ENCODE results near the gene NUDT13. TPM values are rescaled to one million over a fixed set of nuclear protein-coding genes. Genes with fewer than 3 reads are reported as not detected.

NUDT13 gene
- total and polyA plus RNA-seq, 2 of the 8 experiments (the other 6 are each of a cell fraction or from before 2014, with no cell fraction given), result 1.5 to 1.9 TPM

GRCh38 chr10:73084209-73084608 is 26.0 kb upstream of the NUDT13 start:
- WGBS, 2 experiments (ENCODE audit: extremely low coverage in 1 of 2, insufficient coverage in 1 of 2, insufficient read length in 1 of 2, insufficient replicate concordance in 2 of 2, low coverage in 1 of 2, low lambda C conversion rate in 2 of 2, missing lambda C conversion rate in 1 of 2), result 89% methylated on average over 5 of the region's 5 CpGs; no CpG with 5 or more reads in 1 of the 2 experiments
- peaks cover 3% of the 10 kb centered on the region; the same call in 1 of the 2 replicates for H3K79me1 ChIP-seq (ENCODE audit: low read depth, low read length)
- H3K27me3 ChIP-seq (replicated peaks in 1 of 4; ENCODE audit: control insufficient read depth in 3 of 4, extremely low read depth in 1 of 4, insufficient read depth in 3 of 4, low read length in 3 of 4), result no peaks in the 10 kb centered on the region
- no peak overlapping the region for H4K91ac ChIP-seq (replicated peaks; ENCODE audit: insufficient read length, low read length)
- ChIA-PET CTCF (ENCODE audit: partially characterized antibody) (interaction anchor here (0.8 kb wide), 1 partner anchor 25 kb away, joined by 3 read pairs; no protein-coding TSS in a partner anchor), POLR2A (ENCODE audit: partially characterized antibody) (no interaction called here)
- H2BK120ac ChIP-seq (replicated peaks; ENCODE audit: low read depth, low read length), result no peak overlapping the region
- no peak for DNase-seq (ENCODE audit: low read depth in 1 of 2, low spot score in 2 of 2)
- TF ChIP-seq KDM5A (IDR thresholded peaks at IDR 0.05; ENCODE audit: low read length), result no peak
- H3K27ac ChIP-seq (ENCODE audit: low read depth, low read length), result no peak overlapping the region
- no peak overlapping the region for H3K4me2 ChIP-seq (ENCODE audit: insufficient read depth in 1 of 2, low read depth in 2 of 2, low read length in 2 of 2)
- no peaks in the 10 kb centered on the region for H3K9me3 ChIP-seq (ENCODE audit: insufficient read depth in 2 of 2, low read depth in 1 of 2, low read length in 1 of 2)
- no peak overlapping the region; the same call in 1 of the 2 replicates for H4K8ac ChIP-seq (ENCODE audit: extremely low read depth, insufficient read depth, low read length)
- no peak overlapping the region for H2BK20ac ChIP-seq (ENCODE audit: low read length)
- H4K20me1 ChIP-seq (replicated peaks in 1 of 2; ENCODE audit: control insufficient read depth in 1 of 2, insufficient read depth in 2 of 2, low read length in 2 of 2), result no peaks in the 10 kb centered on the region
- H3K79me2 ChIP-seq (ENCODE audit: control insufficient read depth in 1 of 2, insufficient read depth in 2 of 2, low read length in 2 of 2), result peaks cover 0 to 25% of the 10 kb centered on the region in 2 experiments; a peak in 2 of 4 replicates
- H3K36me3 ChIP-seq (ENCODE audit: control insufficient read depth in 2 of 4, insufficient read depth in 4 of 4, low read length in 3 of 4), result no peaks in the 10 kb centered on the region
- H3K4me3 ChIP-seq (ENCODE audit: extremely low read depth in 1 of 4, insufficient read depth in 2 of 4, low read depth in 3 of 4, low read length in 4 of 4), result no peak overlapping the region
- H2BK12ac ChIP-seq (ENCODE audit: low read depth, low read length), result no peak overlapping the region
- no peak overlapping the region for H2BK5ac ChIP-seq (ENCODE audit: low read depth, low read length)
- H3K9ac ChIP-seq (replicated peaks in 1 of 4; ENCODE audit: extremely low read depth in 1 of 4, low read depth in 3 of 4, low read length in 3 of 4), result no peak overlapping the region
- H2AFZ ChIP-seq (ENCODE audit: low read length), result no peak overlapping the region
- H3K4ac ChIP-seq (replicated peaks; ENCODE audit: insufficient read length, low read depth, low read length), result no peak overlapping the region
- H2AK5ac ChIP-seq (ENCODE audit: low read depth, low read length), result no peak overlapping the region
- H3K4me1 ChIP-seq (replicated peaks in 1 of 4; ENCODE audit: control insufficient read depth in 3 of 4, insufficient read depth in 4 of 4, low read length in 3 of 4), result no peaks in the 10 kb centered on the region
- no peak for FAIRE-seq
- no peak overlapping the region for H3K18ac ChIP-seq (ENCODE audit: extremely low read depth, low read length)
- no peak overlapping the region for H2BK15ac ChIP-seq (ENCODE audit: low read length)
- no peak overlapping the region for H3K23ac ChIP-seq (ENCODE audit: insufficient read length)
- no peak overlapping the region for H4K5ac ChIP-seq (ENCODE audit: insufficient read length, low read depth, low read length)
- H3K23me2 ChIP-seq (ENCODE audit: low read depth, low read length), result no peaks in the 10 kb centered on the region
- no peak overlapping the region for H3K14ac ChIP-seq (ENCODE audit: insufficient read length)
- H3K56ac ChIP-seq (replicated peaks; ENCODE audit: insufficient read length, low read depth, low read length), result no peak overlapping the region
